ENCODE data around the gene TUBB4A.
"Not testable (repeated sequence)": the region's sequence is repeated elsewhere in the genome, so short reads cannot be mapped to it uniquely, and the experiment has no call there.

GRCh38 chr19:6508028-6508771, 6.1 kb upstream of the TUBB4A start:
- not testable (repeated sequence) for TF ChIP-seq POLR2A (IDR thresholded peaks at IDR 0.05)
- TF ChIP-seq, protein P1, sequence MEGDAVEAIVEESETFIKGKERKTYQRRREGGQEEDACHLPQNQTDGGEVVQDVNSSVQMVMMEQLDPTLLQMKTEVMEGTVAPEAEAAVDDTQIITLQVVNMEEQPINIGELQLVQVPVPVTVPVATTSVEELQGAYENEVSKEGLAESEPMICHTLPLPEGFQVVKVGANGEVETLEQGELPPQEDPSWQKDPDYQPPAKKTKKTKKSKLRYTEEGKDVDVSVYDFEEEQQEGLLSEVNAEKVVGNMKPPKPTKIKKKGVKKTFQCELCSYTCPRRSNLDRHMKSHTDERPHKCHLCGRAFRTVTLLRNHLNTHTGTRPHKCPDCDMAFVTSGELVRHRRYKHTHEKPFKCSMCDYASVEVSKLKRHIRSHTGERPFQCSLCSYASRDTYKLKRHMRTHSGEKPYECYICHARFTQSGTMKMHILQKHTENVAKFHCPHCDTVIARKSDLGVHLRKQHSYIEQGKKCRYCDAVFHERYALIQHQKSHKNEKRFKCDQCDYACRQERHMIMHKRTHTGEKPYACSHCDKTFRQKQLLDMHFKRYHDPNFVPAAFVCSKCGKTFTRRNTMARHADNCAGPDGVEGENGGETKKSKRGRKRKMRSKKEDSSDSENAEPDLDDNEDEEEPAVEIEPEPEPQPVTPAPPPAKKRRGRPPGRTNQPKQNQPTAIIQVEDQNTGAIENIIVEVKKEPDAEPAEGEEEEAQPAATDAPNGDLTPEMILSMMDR (IDR thresholded peaks at IDR 0.05): not testable (repeated sequence)

Data from esophagus squamous epithelium (tissue), 4 donors.